GM21367 (cell line): Measurements from ENCODE around the gene HOMER2.
"Not testable (repeated sequence)": the region's sequence is repeated elsewhere in the genome, so short reads cannot be mapped to it uniquely, and the experiment has no call there.

ENCODE experiments used
- ATAC-seq: cut with Tn5 transposase; IDR thresholded peaks from one replicate; pipeline ENCODE4 v1.9.1; 2021; ENCODE audit not compliant: unreplicated experiment

Gene HOMER2

DNA sequence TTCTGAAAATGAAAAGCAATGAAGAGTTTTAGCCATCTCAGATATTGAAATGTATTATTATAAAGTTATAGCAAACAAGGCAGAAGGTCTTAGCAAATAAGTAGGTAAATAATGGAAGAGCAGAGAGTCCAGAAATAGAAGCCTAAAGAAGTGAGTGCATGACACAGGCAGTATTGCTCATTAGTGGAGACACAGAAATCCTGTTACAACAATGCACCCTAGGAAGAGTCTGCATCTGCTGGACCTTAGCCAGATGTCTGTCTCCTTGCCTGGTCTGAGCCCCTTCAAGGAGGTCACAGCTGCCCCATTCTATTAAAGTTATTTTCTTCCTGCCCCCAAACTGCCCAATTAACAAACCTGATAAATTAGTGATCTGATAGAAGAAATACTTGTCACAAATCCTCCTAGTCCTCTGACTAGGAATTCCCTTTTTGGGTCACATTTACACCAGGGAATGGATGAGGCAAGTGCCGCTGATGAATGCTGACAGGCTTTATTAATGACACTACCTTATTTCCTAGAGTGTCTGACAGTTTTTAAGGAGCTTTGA, 51.9 kb downstream of the HOMER2 start:
- no peak for ATAC-seq

GRCh38 chr15:82898961-82899360, 53.6 kb downstream of the HOMER2 start:
- no peak for ATAC-seq

DNA sequence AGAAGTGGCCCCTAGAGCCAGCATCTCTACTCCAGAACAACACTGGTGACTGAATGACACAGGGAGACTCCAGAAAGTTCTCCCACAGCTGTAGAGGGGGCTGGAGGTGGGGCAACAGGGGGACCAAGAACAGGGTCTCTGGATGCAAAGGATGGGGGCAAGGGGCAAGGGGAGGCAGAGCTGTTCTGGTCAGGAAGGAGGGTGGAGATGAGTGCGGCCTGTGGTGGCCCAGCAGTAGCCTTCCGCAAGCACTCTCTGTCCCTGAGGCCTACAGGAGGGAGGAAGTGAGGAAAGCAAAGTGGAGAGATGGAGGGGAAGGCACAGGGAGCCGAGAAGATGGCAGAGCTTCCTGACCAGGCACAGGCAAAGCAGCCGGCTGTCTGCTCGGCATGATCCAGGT, 56.5 kb downstream of the HOMER2 start:
- ATAC-seq, result no peak

- no peak for ATAC-seq
These were observed 57.5 kb downstream of the HOMER2 start for GRCh38 chr15:82894971-82895520.

DNA sequence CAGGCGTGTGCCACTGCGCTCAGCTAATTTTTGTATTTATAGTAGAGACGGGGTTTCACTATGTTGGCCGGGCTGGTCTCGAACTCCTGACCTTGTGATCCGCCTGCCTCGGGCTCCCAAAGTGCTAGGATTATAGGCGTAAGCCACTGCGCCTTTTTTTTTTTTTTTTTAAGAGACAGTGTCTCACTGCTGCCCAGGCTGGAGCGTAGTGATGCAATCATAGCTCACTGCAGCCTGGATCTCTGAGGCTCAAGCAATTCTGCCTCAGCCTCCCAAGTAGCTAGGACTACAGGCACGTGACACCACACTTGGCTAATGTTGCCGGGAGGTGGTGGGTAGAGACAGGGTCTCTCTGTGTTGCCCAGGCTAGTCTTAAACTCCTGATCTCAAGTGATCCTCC, 59.0 kb downstream of the HOMER2 start:
- ATAC-seq, result not testable (repeated sequence)

- ATAC-seq, result no peak
These were observed 59.9 kb downstream of the HOMER2 start for GRCh38 chr15:82892573-82892972.

GRCh38 chr15:82890995-82891390, 61.5 kb downstream of the HOMER2 start:
- ATAC-seq, result no peak

GRCh38 chr15:82890338-82890994, 62.1 kb downstream of the HOMER2 start:
- ATAC-seq, result no peak

- no peak for ATAC-seq
These were observed 70.1 kb downstream of the HOMER2 start for GRCh38 chr15:82882273-82882928.

GRCh38 chr15:82881747-82882146, 70.8 kb downstream of the HOMER2 start:
- no peak for ATAC-seq

DNA sequence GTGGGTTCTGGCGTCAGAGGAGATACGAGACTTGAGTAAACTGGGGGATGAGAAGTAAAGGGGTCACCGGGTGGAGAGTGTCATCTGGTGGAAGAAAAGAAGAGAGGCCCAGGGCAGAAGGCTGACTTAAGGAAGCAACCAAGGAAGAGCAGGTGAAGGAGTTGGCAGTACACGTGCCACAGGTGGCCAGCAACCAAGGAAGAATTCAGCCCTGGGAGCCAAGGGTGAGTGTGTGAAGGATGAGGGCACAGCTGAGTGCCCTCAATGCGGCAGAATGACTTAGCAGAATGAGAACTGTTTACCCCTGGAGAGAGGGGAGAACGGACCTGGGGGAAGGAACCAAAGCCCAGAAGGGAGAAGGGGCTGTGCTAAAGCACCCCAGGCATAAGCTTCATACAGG, 71.8 kb downstream of the HOMER2 start:
- ATAC-seq, result no peak

- no peak for ATAC-seq
These were observed 74.2 kb downstream of the HOMER2 start for GRCh38 chr15:82878325-82878724.

DNA sequence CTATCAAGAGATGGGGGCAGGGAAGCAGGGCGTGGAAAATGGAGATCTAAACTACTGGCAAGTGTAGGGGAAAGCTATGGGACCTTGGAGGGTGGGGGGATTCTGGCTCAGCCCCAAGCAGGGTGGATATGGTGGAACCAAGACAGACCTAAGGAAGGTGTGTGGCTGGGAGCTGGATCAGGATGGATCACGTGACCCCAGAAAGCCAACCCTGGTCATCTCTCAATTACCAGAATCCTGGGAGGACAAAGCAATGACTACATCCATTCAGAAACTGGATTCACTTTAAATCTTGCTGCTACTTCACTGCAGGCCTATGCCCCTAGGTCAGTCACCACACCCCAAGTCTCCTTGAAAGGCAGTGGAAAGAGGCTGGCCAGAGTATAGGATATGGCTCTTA, 74.7 kb downstream of the HOMER2 start:
- no peak for ATAC-seq

GRCh38 chr15:82875411-82876003, 77.0 kb downstream of the HOMER2 start:
- ATAC-seq, result no peak

DNA sequence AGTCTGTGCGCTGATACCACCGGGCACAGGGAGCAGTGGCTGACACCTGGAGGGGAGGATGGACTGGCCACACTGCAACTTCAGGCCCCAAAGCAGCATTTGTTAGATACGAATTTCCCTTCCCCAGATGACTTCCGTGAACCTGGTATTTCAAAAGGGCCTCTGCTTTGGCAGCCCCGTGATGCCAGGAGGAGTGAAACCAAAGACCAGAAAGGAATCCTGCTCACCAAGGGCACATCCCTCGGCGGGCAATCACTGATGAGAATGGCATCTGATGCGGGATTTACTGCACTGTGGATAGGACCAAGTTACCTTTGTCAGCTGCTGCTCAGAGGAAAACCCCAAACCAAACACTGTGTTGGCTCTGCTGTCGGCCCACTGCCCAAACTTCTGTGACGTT, 77.6 kb downstream of the HOMER2 start:
- no peak for ATAC-seq

DNA sequence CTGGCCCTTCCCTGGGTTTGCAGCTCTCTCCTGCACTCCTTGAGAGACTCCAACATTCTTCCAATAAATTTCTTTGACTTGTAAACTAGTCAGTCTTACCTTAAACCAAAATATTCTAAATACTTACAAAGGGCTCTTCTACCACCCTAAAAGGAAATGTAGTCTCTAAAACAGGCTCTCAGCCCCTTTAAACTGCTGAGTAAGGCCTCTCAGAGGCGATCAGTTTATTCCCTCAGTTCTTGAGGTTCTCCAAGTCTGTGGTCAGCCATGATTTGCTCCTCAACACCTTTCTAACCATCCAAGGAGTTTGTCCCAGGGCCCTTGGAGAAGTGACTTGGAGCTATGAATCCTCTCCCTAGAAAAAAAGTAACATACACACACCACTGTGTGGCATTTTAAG, 78.3 kb downstream of the HOMER2 start:
- ATAC-seq, result no peak

DNA sequence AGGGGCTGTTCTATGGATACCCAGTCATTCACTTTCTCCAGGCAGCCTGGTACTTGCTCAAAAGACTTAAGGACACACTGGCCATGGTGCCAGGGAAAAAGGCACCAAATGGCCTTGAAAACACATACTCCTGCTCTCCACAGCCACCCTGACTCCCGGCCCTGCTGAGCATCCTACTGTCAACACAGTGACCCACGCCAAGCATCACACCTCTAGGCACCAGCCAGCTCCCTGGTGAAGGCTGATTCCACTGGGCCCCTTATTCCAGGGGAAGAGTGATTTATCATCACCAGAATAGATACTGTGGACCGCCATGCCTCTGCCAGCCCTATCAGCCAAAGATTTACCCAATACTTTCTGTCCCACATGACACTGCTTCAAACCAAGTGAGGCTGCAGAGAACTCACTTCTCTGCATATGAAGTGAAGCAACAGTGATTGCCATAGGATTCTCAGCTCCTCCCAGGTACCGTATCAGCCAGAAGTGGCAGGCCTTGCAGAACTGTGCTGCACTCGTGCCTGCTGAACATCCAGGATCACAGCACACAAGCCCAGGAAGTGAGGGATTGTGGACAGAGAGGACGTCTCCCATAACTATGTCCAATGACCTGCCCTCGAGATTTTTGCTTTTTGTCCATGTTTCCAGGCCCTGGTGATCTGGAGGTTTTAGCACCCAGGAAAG, 79.4 kb downstream of the HOMER2 start:
- no peak for ATAC-seq

DNA sequence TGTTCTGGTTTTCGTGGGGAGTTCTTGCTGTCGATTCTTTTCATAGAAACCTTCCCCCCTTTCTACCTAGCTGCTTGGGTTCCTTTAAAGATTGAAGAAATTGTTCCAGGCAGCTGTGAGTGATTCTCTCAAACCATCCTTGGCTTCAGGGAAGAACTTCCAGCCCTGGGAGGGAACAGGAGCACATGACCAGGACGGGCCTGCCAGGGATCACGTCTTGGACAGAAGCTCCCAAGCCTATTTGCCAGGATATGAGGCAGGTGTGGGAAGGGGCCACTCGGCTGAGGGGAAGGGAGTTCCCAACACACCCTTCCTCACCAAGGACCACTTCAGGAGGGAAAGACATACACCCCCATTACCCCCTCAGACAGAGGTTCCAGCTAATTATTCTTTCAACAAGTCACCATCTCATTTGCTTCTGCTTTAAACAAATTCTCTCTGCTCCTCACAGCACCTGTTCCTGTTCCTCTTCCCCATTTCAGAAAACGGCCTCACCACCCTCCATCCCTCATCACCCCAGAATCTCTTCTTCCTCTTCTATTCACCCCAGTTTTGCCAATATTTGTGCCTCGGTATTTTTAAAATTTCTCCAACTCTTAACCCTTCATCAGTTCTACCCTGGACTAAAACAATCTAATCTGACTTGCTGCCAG, 80.6 kb downstream of the HOMER2 start:
- ATAC-seq, result no peak

DNA sequence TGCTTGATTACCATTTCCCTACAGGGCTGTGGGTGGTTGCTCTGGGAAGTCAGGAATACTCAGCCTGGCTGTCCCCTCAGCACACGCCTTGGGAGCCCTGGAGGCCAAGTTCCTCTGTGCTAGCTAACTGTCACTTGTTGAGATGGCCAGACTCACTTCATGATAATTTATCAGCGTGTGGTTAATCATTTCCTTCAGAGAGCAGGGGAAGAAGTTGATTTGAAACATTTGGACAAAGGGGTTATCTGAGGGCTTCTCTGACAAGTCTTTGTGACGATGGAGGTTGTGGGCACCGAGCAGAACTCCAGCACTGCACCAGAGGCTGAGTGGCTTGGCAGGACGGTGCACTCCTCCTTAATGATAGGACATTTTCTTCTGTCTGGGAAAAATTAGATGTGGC, 81.2 kb downstream of the HOMER2 start:
- ATAC-seq, result no peak

DNA sequence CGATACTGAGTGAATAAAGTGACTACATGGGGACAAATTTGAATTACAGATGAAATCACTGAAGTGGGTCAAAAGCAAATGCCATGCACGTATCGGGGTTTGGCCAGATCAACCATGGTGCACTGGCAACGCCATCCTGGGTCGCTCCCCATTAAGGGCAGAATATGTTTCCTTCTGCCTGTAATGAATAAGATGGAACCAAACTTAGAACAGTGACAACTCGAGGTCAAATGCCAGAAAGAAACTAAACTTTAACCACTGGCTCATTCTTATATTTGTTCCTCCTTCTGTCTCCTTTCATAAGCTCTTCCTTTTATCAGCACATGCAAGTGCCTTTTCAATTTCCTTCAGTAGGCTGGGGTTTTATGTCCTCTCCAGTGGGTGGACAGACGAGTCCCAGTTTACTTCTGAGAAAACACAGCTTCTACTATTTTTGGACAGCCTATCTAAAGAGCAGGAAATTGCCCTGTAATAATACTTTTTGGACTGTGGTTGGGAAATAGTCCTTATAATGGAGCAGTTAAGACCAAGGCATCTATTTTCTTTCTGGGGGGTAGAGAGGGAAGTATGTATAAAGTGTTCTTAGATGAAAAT, 81.7 kb downstream of the HOMER2 start:
- ATAC-seq, result no peak
